GM18526 (cell line): Measurements from ENCODE around the gene KLC1.
A peak's percentile ranks its signal among the peaks of the same experiment; 100 is the strongest.

ENCODE experiments used
- POLR2A ChIP-seq: IDR thresholded peaks from 3 replicates; pipeline ENCODE4 v1.6.1; 2011; ENCODE audit not compliant: insufficient read length; ENCODE audit errors: extremely low read depth

Gene KLC1

DNA sequence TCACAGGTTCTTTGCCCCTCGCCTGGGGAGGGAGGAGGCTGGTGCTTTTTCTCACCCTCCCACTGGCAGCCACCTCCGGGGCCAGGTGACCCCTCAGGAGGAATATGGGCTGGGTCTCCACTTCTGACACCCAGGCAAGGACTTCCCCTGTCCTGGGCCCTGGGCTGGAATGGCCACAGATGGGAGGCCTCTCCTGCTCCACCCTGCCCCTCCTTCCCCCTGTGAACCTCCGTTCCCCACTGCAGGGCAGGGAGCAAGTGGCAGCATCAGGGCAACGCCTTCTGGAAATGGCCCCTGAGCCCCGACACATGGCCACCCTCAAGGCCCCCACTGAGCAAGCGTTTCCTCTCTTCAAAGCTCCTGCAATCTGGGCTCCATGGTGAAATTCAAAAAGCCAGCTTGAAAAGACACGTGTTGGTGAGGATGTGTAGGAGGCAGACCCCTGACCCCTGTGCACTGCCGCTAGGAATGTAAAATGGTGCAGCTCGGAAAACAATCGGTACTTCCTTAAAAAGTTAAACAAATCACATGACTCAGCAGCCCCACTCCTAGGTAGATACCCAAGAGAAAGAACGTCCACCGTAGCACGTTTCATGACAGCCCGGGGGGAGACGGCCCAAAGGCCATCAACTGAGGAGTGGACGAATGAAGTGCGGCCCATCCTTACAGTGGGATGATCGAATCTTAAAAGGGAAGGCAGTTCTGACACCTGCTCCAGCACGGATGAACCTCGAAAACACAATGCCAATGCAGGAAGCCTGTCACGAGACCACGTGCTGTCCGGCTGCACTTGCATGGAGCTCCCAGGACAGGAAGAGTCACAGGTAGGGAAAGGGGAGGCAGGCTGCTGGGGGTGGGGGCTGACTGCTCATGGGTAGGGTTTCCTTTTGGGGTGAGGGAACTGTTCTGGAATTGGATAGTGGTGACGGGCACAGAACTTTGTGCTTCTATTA is 74.7 kb downstream of the KLC1 start:
- TF ChIP-seq POLR2A = no peak

DNA sequence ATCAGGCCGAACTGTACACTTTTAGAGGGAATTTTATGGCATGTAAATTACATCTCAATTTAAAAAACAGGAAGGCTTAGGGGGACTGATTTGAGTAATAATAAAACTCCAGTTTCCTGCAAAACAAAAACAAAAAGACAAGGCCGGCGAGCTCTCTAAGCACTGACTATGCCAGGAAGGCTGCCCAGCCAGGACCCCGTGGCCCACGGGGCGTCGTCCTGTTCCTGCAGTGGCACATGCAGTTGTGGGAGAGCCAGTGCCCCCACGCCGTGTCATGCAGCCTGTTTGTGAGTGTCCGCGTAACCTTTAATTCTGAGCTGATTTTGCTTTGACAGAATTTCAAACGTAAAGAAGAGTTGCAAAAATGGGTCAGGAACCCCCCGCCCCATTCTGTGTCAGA is 75.7 kb downstream of the KLC1 start:
- TF ChIP-seq POLR2A = no peak

DNA sequence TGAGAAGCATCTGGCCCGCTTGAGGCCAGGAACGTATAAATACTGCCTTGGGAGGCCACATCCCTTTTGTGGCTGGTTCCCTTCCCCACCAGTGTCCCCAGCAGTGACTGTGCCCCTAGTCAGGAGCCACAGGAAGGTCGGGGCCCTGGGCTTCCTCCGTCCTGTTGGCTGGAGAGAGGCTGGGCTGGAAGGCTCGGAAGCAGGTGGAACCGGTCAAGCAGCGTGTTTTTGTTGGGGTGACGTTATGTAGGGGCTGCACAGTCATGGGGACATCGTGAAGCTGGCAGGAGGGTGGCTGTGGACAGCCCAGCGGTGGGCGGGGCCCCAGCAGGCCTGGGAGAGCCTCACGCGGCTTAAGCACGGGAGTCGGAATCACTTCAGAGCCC is 76.1 kb downstream of the KLC1 start:
- TF ChIP-seq POLR2A = no peak

DNA sequence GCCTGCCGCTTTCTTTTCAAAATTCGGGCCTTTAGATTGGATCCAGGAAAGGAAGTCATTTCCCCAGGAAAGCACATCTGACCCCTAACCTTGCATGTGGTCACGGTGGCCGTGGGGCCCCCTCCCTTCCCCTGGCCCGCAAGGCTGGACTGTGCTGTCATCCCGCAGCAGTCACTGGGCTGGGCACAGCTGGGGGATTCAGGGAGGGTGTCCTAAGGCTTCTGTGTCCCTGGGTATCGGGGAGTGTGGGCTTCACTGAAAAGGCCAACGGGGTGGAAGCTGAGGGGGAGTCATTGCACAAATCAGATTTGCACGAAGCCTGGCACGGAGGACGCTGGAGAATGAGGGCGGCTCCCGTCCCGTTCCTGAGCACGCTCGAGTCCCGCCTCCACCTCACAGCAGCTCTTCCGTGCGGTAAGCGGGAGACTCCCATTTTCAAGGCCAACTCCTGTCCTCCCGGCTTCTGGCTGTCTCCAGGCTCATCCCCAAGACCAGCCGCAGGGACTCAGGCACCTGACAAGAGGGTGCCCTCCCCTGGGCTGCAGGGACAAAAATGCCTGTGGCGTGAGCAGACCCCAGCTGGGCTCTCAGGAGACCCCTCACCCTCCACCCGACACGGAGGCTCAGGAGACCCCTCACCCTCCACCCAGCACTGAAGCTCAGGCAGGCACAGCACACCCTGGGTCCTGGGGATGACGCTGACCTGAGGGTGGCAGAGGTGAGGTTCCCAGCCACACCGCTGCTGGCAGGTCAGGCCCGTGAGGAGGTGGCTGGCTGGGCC is 76.7 kb downstream of the KLC1 start:
- no peak for TF ChIP-seq POLR2A

DNA sequence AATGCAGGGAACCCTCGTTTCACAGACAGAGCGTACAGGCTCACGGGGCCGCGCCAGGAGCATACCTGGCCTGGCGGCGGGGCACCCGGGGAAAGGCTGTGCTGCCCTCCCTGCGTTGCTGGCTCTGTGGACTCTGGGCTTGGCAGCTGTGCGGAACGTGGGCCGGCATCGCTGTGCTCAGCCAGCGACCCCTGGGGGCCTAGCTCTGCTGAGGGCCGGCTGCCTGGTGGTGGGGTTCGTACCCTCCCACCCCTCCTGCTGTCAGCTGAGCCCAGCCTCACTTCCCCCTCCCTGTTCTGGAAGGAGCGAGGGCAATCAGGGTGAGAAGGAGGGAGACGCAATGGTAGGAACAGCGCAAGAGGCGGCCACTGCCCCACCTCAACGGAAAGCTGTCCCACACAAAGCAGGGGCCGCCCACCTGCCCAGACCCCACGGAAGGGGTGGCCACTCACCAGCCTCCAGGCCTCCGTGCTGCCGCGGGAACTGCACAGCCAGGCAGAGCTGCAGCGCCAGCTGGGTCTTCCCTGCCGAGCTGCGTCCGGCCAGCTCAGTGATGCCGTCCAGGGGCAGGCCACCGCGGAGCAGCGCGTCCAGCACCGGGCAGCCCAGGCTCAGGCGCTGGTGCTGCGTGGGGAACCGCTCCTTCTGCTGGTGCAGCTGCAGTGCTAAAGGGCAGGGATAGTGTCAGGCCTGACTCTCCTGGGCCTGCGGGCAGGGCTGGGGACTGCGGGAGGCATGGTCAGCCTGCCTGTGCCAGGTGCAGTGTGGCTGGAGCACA is 77.7 kb downstream of the KLC1 start:
- TF ChIP-seq POLR2A = no peak

DNA sequence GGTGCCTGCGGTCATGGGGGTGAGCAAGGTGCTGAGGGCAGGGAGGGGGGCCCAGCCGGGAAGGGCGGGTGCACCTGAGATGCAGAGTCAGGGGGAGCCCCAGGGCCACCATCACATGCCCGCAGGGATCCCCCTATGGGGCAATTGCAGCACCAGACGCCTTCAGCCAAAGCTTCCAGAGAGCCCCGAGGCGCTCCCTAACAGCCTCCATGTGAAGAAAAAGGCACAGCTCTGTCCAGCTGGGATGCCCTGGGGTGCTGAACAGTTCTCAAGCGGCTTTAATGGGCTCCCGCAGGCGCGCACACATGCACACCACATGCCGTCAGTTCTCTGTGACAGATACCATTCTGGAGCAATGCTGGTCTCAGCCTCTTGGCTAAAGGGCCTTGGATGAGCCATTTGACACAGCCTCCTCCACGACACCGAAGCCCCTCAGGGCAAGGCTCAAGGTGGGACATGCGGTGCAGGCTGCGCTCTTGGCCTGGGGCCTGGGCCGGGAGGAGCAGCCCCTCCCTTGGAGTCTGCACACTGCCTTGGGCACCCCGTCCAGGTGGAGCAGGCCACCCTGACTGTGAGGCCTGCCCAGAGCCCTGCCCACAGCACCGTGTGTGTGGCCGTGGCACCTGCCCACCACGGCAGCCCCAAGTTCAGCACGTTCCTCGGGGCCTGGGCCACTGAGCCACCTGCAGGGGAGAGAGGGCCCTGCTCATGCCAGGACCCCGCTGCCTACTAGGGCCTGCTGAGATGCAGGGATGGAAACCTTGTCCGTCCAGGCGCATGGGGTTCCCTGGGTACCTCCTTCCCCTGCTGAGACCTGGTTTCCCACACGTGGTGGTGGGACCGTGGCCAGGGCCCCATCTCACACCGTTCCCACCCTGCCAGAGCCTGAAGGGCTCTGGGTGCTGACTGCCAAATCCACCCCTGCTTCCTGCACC is 78.6 kb downstream of the KLC1 start:
- no peak for TF ChIP-seq POLR2A

DNA sequence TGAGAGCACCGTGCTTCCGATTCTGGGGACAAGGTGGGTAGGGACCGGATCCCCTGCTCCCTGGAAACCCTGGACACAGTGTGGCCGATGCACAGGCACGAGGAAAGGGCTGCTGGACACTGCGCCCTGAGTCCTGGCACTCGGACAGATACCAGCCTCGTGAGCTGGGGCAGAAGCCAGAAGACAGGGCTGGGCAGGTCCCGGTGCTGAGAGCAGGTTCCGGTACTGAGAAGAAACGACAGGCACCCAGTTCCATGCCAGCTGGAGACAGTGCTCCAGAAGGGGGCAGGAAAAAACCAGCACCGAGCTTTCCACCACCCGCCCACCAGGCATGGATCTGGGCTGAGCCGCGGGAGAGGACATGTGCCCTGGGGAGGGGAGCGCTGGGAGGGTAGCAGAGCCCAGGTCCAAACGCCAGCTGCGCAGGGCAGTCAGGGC is 79.8 kb downstream of the KLC1 start:
- no peak for TF ChIP-seq POLR2A

DNA sequence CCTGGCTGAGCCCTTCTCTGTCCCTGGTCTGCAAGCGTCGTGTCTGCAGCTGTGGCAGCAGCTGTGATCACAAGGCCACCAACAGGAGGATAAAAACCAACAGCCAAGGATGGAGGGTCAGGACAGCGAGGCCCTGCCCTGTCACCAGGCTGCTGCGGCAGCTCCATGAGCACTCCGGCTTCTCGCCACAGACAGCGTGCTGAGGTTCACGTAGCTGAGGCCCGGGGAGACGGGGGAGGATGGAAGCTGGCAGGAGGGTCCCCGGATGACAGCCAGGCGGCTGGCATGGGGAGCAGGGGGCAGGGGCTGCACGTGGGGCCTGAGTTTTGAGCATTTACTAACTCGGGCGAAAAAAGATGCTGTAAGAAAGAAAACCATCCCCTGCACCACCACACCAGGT is 80.8 kb downstream of the KLC1 start:
- TF ChIP-seq POLR2A = no peak

DNA sequence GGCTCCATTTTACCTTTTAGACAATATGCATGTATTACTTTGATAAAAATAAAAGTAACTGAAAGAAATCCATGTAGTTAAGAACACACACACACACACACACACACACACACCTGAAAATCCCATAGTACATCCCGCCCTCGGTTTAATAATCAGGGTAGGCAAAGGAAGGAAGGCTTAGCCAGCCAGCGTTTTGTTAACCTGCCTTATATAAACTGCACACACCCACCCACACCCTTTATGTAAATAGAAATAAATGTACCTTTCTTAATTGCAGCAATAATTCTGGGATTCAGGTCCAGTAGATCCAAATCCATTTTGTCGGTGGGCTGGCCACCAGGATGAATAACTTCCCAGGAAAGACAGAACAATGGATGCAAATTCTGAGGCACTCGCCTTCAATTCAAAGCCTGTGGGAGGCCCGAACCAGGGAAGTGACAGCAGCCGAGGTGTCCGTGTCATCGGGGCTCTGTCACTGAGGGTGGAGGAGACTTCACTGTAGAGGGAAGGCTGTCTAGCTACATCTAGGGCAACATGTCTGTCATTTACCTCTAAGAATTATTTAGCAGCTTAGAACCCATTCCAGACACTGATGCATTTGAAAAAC is 81.9 kb downstream of the KLC1 start:
- TF ChIP-seq POLR2A = no peak

DNA sequence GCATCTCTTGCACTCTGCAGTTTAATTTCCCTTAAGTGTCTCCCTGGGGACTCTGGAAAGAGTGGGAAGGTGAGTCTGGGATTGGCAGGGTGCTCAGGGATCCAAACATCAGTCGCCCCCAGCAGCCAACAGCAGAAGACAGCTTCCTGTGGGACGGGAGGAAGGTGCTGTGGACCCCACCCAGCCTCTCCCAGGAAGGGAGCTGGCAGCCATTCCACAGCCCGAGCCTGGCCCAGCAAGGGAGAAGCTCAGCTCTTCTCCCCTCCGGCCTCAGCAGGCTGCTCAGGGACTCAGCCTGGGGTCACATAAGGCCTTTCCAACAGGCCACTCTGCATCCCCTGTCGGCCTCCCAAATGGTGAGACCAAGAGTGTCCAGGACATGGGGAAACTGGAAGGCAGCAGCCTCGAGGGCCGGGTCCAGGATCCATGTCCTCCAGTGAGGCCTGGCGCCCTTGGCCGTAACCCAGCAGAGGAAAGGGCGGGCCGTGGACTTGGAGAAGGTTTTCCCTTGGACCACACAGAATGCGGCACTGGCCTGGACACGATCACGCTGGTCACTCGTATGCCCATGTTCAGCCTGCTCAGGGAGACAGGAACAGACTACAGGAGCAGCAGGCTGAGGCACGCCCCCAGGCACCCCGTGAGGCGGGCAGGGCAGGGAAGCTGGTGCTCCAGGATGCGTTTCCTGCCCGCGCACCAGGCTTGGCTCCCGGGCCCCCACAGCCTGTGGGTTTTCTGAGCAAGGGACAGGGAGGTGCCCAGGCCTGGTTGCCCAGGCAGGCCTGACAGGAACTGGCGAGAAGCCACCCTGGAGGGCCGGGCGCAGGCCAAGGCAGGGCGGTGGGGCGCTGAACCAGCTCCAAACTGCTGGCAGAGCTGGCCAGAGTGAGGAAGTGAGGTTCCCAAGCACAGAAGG is 82.8 kb downstream of the KLC1 start:
- peak; percentile 11 for TF ChIP-seq POLR2A

DNA sequence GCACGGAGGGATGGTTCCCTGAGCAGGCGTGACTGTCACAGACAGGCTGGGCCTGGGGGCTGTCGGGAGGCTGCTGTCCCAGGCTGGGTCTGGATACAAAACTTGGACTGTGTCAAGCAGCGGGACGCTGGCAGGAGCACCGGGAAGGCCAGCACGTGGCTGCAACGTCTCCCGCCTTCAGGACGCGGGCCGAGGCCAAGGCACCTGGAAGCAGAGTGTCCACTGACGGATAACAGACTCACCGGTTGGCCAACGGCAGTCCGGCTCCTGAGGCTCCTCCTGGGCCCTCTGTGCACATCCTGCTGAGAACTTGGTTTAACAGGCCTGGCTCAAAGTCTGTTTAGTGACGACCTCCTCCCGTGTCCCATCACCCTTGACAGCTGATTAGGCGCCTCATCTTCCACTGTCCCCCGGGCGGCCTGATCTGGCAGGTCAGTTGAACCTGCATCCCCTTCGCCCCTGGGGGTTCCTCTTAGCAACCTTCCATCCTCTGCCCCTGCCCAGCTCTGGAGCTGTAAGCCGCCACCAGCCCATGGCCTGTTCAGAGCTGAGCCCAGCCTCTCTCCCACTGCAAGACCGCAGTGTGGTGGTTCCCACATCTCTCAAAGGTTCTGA is 83.7 kb downstream of the KLC1 start:
- no peak for TF ChIP-seq POLR2A

DNA sequence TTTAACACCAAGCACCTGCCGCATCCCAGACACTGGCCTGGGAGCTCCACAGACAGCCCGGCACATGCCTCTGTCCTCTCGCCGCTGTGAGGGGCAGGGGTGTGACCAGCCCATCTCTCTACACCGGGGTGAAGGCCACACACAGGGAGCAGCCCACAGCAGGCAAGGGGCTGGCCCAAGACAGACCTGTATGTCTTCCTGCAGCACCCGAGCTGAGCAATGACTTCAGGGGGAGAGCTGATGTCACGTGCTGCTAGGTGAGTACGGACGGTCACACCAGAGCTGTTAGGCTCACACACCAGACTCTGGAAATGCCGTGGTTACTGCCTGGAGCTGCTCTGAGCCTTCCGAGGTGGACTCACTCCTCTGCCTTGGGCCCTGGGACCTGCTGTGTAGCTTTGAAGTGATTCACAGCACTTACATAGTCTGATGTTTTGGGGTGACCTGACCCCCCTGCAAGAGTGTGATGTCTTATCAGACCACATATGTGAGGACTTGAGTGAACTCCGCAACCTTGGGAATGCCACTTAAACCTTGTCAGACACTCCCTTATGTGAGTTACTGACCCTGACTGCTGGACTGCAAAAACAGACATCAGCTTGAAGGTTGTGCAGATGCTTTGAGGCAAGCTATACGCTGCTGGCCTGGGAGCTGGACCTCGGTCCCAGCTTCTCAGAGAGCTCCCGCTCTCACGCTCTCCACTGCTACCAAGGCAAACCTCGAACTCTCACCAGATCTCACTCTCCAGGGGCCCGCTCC is 84.5 kb downstream of the KLC1 start:
- no peak for TF ChIP-seq POLR2A
